ENCODE results near the gene FAM89B.
A peak's percentile ranks its signal among the peaks of the same experiment; 100 is the strongest.

FAM89B gene

GRCh38 chr11:65573391-65574079 is 1.2 kb downstream of the FAM89B start:
- DNase-seq (ENCODE audit: low spot score): no peak

- peak; percentile 96 for DNase-seq (ENCODE audit: low spot score)
Observed at GRCh38 chr11:65574109-65574810, 1.9 kb downstream of the FAM89B start.

- no peak for DNase-seq (ENCODE audit: low spot score)
Observed at GRCh38 chr11:65574811-65575567, 2.7 kb downstream of the FAM89B start.

- peak; percentile 87 for DNase-seq (ENCODE audit: low spot score)
Observed at GRCh38 chr11:65575568-65576231, 3.4 kb downstream of the FAM89B start, which contains the start of gene EHBP1L1. TSS of gene EHBP1L1 (plus strand) at chr11:65576053. CDS start at chr11:65576303, 250 bp downstream.

GRCh38 chr11:65576232-65576866 is 4.0 kb downstream of the FAM89B start:
- no peak for DNase-seq (ENCODE audit: low spot score)

- peak; percentile 85 for DNase-seq (ENCODE audit: low spot score)
Observed at GRCh38 chr11:65576867-65577755, 4.8 kb downstream of the FAM89B start.

GRCh38 chr11:65577756-65578109 is 5.4 kb downstream of the FAM89B start:
- no peak for DNase-seq (ENCODE audit: low spot score)

- DNase-seq (ENCODE audit: low spot score): no peak
Observed at GRCh38 chr11:65578134-65578533, 5.8 kb downstream of the FAM89B start.

GRCh38 chr11:65578667-65579066 is 6.3 kb downstream of the FAM89B start:
- DNase-seq (ENCODE audit: low spot score): no peak

GRCh38 chr11:65579291-65579690 is 7.0 kb downstream of the FAM89B start:
- no peak for DNase-seq (ENCODE audit: low spot score)

GRCh38 chr11:65580031-65580692 is 7.8 kb downstream of the FAM89B start:
- DNase-seq (ENCODE audit: low spot score): no peak

- DNase-seq (ENCODE audit: low spot score): no peak
Observed at GRCh38 chr11:65580756-65581155, 8.4 kb downstream of the FAM89B start.

- no peak for DNase-seq (ENCODE audit: low spot score)
Observed at GRCh38 chr11:65581928-65582327, 9.6 kb downstream of the FAM89B start.

GRCh38 chr11:65583589-65583988 is 11.3 kb downstream of the FAM89B start:
- DNase-seq (ENCODE audit: low spot score): no peak

GRCh38 chr11:65584106-65584505 is 11.8 kb downstream of the FAM89B start:
- no peak for DNase-seq (ENCODE audit: low spot score)

GRCh38 chr11:65584723-65585171 is 12.4 kb downstream of the FAM89B start:
- no peak for DNase-seq (ENCODE audit: low spot score)

GRCh38 chr11:65585396-65586246 is 13.3 kb downstream of the FAM89B start:
- DNase-seq (ENCODE audit: low spot score): no peak

GRCh38 chr11:65586247-65586630 is 13.9 kb downstream of the FAM89B start:
- DNase-seq (ENCODE audit: low spot score): no peak

- DNase-seq (ENCODE audit: low spot score): peak; percentile 32
Observed at GRCh38 chr11:65586676-65587075, 14.3 kb downstream of the FAM89B start.

Measured in AG20443 (cell line).